Activated CD4-positive, CD25-positive, alpha-beta regulatory T cell treated with anti-CD3 and anti-CD28 coated beads, Interleukin-2, amount 50 U/mL, for 72 hours (primary cell): ENCODE measurements around the gene MIGA1.
"Not testable (repeated sequence)": the region's sequence is repeated elsewhere in the genome, so short reads cannot be mapped to it uniquely, and the experiment has no call there.

Experiments
- DNase-seq: peaks from one replicate; pipeline ENCODE4 v3.0.0; 2021

The MIGA1 gene

DNA sequence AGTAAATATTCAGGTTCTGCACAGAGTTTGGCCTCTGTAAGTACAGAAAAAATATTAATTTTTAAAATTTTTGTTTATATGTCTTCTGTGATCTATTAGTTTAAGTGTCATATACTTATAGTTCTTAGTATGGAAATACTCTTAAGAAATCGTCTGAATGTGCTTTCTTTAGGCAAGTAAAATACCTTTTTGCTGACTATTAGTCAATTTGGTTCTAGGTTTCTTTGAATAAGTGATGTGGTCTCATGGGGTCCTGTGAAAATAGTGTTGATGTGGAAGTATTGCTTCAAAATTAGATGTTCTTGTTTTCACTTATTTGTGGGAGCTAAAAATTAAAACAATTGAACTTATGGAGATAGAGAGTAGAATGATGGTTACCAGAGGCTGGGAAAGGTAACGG is 23.9 kb downstream of the MIGA1 start:
- no peak for DNase-seq

DNA sequence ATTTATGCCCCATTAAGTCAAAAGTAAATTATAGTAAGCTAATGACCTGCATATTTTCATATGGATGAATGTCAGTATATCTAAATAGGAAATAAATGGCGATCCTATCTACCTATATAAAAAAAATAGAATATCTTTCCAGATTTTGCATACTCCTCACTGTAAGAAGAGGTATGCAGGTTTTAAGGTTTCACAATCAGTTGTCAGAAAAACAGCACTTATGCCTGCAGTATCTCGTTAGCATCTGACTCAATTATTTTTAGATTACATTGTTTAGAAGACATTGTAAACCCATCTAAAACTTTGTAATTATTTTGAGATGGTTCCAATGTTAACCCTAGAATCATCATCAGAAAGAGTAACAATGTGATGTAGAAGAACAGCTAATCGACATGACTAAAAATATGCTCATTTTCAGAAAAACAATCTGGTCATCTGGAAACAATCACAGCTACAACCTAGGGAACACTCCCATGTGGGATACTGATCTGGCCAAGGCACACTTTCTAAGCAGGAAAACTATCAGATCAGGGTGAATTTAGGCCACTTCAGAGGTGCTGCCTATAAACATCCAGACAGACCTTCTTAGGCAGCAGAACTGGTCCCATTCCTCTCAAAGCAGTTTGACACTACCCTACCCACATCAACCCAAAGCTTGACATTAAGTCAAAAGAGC is 30.5 kb downstream of the MIGA1 start:
- not testable (repeated sequence) for DNase-seq

DNA sequence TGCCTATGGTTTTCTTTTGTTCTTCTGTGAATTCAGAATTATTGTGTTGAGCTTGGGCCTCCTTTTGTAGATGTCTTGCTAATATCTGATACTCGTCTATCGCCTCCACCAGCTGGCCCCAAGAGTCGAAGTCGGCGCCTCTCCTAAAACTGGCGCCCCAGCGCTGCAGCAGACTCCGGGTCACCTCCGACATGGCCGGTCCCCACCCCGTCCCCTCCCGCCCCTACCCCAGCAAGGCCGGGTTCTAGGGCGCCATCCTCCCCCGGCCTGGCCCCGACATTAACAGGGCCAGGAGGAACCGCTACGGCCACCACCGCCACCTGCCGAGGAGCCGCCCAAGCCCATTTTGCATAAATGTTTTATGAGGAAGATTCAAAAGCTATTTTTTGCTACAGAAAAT is 32.1 kb downstream of the MIGA1 start:
- not testable (repeated sequence) for DNase-seq

DNA sequence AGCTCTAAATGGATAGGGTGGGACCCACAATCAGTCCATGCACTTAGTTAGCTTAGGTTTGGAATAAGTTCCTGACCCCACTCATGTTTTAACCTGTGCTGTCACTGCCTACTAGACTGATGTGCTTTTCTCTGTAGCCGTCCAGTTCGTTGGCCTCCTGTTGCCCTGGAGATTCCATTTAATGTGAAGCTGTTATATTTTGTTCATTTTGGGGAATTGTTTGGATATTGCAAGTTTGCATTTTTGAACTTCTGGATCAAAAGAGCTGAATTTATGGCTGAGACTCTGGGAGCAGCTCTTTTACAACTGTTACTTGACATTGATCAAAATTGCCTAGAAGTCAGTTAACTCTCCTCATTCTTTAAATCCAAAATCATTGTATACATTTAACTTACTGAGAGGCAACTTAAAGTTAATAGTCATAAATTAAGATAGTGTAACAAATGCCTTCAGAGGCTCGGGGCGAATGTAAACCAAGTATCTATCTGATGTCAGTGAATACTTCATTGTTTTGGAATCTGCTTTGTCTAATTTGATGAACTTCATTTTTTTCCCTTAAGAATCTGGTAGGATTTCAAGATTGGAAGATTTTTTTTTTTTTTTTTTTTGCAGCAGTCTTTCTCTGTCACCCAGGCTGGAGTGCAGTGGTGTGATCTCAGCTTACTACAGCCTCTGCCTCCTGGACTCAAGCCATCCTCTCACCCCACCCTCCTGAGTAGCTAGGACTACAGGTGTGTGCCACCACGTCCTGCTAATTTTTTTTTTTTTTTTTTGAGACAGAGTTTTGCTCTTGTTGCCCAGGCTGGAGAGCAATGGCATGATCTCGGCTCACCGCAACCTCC is 38.1 kb downstream of the MIGA1 start:
- DNase-seq: no peak

DNA sequence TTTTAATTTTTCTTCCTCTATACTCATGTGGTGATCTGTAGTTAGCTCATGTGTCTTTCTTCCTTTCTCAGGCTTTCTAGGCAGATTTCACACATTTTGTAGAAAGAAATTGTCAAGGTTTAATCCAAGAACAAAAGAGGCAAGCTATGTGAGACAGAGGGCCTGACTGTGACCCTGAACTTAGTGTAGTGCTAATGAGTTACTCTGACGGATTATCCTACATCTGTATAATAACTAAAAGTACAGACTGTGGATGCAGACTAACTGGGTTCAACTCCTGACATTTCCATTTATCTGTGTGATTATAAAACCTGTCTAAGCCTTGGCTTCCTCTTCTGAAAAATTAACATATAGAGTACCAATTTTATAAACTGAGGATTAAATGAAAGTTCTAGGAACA is 40.7 kb downstream of the MIGA1 start:
- DNase-seq: no peak

DNA sequence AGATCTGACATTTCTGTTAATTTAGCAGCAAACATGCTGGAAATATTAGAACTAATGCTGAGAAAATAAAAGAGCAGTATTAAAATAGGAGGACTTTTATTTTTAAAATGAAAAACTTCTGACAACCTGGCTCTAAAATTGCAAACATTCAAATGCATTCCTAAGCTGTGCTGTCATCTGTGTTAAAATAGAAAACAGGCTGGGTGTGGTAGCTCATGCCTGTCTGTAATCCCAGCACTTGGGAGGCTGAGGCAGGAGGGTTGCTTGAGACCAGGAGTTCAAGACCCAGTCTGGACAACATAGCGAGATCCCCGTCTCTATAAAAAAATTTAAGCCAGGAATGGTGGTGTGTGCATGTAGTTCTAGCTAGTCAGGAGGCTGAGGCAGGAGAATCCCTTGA is 44.6 kb downstream of the MIGA1 start:
- DNase-seq: no peak

DNA sequence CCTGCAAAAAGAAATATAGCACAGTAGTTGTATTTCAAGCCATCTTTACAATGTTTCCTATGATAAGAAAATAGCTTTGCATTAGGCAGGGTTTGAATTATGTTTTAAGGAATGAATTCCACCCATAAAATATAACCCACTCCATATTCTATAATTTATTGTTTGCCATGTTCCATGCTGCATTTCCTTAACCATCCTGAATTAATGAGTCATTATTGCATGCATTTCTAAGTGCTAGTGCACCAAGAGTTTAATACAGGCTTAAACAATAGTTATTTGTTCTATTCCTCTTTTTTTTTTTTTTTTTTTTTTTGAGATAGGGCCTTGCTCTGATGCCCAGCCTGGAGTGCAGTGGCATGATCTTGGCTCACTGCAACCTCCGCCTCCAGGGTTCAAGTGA is 45.2 kb downstream of the MIGA1 start:
- no peak for DNase-seq

DNA sequence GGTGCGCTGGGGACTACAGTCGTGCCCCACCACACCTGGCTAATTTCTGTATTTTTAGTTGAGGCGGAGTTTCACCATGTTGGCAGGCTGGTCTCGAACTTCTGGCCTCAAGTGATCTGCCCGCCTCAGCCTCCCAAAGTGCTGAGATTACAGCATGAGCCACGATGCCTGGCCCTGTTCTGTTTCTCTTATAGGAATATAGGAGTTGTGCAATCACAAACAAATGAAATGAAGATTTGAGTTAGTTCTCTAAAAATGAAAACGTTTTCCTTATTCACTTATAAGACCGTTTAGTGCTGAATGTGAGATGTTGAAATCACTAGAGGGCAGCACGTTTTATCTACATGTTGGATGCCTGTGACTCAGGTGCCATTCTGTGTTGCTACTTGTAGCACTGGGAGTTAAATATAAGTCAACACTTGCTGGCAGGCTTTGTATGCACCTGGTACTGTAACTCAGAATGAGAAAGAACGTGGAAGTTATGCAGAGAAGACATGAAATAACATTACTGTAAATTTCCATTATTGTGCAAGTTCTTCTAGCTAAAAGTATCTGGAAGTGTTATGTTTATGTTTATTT is 45.8 kb downstream of the MIGA1 start:
- DNase-seq: no peak

DNA sequence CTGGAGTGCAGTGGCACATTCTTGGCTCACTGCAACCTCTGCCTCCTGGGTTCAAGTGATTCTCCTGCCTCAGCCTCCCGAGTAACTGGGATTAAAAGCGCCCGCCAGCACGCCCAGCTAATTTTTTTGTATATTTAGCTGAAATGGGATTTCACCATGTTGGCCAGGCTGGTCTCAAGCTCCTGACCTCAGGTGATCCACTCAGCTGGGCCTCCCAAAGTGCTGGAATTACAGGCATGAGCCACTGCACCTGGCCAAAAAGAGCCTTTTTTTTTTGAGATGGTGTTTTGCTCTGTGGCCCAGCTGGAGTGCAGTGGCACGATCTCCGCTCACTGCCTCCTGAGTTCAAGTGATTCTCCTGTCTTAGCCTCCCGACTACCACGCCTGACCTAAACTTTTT is 47.4 kb downstream of the MIGA1 start:
- not testable (repeated sequence) for DNase-seq

DNA sequence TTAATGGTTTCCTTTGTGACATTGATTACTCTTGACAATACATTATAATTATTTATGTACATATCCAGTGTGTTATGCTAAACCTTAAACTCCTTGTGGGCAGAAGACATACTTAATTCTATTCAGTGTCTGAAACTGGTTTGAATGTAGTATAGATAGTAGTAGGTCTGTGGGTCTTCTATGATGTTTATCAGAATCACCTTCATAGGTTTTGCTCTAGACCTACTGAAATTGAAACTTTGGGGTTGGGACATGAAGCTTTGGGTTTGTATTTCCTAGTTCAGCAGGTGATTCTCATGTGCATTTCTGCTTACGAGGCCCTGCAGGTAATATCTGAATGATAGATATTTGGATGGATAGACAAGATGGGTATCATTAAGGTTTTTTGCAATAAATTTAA is 48.6 kb downstream of the MIGA1 start:
- DNase-seq: no peak

DNA sequence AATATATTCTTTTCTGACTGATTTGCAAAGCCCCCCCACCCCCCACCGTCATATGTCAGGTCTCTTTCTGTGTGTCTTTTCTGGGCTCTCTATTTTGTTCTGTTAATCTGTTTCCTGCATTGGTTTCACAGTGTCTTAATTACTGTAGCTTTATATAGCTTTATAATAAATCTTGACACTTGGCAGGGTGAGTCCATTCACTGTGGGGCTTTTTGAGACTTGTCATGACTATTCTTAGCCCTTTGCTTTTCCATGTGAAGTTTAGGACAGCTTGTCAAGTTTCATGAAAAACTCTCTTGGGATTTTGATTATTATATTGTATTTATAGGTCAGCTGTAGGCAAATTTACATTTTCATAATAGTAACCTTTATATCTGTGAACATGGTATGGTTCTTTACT is 50.4 kb downstream of the MIGA1 start:
- DNase-seq: no peak

DNA sequence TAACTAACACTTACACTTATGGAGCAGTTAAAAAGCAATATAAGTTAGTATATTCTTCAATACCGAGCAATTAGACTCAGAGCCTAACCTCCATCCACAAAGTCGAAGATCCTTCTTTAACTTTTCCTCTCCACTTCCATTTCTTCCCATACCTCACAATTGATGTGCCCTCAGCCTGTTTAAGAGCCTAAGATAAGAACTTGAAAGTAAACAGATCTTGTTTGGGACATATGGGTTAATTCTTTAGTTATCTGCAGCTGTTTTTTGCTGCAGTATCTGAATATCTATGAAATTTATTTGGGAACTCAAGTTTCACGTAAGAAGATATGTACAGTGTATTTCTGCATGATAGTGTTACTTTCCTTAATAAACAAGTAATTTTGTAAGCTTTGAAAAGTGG is 51.5 kb downstream of the MIGA1 start:
- no peak for DNase-seq

DNA sequence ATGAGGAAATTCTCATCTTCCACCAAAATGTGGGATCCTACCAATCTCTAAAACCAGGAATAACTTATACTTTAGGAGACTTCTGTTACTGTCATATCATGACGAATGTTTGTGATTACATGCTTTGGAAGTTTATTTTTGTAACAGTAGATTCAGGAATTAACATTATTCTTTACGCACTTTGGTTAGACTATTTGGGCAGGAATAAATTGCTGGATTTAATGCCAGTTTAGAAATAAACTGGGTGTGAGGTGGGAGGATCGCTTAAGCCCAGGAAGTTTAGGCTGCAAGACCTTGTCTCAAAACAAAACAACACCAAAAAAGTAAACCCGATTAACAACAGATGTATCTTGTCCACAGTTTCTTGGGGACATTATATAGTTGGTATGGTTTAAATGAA is 52.1 kb downstream of the MIGA1 start:
- no peak for DNase-seq

DNA sequence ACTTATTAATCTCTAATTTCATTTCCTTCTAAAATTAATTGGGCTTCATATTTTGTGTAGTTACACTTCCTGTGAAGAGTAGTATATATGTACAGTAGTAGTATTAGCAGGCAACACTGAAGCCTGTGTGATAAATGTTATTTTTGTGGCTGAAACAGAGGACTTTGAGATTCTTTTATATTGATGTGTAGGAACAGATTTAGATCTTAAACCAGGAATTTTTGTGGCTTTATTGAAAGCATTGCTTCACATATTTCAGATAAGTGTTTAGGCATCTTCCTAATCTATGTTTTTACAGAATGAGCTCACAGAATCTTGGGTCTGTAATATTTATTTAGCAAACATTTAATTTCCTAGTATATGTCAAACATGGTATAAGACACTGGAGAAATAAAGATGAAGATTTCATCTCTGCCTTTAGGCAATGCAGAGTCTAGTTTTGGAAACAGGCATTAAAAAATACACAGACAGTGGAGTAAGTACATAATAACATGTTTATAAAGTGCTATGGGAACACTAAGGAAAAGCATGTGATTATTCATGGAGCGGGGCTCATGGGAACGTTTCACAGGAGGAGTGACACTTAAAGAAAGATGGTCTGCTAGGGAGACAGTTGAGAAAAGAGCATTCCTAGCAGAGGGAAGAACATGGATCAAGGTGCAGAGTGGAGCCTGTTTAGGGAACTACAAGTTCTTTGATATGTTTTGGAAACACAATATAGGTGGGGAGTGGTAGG is 52.7 kb downstream of the MIGA1 start:
- no peak for DNase-seq

DNA sequence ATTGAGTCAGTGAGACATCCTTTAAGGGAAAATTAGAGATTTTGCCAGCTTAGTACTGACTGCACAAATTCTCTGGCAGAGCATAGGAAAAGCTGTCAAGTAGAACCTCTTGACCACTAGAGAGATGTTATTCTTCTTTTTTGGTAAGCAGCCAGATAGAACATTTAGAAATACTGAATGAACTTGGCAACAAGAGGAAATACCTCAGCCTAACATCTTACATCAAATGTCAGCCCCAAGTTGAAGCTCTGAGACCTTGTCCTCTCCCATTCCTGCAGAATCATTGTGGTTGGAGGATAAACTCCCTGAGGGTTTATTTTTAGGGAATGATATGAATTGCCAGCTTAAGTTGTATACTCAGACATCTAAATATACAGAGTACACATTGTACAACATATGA is 53.5 kb downstream of the MIGA1 start:
- no peak for DNase-seq

DNA sequence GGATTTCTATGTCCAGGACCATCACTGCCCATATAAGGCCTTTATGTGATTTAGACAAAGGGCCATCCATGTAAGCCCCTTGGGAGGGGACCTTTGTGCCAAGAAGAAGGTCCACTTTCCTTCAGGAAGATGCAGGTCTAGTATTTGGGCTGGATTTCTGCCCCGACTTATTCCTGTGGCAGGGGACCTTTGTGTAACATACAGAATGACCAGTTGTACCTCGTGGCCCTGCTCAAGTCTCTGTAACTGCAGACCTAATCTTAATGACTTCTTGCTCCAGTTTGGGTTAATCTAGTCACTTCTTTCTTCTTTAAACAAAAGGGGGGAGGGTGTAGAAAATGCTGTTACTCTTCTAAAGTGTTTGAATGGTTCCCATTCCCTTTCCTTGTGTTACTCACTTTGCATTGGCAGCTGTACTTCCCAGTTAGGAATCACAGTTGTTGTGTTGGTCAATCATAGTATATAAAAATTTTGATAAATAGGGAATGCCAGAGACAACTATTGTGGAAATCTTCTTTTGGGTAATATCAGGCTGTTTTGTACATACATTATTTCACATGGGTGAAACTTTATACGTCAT is 54.2 kb downstream of the MIGA1 start:
- DNase-seq: no peak

DNA sequence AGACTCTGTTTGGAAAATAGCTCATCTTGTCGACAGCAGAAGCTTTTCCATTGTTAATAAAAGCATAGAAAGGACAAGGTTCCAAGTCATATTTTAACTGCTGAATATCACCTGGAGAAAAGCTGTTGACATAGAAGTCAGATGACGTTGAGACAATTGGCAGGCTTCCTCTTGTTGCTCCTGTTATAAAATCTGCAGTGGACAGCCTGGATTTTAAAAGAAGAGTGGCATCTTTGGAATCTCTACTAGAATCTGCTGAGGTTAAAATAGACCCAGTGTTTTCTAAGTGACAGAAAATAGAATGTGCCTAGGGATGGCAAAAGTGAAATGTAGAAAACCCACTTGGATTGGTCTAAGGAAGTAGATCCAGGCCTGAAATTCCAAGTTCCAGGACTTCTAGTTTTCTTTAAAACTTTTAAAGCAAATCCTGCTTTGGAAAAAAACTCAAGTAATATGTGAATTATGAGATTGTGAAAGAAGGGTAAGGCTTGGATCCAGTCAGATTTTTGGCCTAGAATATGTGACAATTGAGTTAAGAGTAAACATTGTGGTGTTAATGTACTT is 55.4 kb downstream of the MIGA1 start:
- no peak for DNase-seq

DNA sequence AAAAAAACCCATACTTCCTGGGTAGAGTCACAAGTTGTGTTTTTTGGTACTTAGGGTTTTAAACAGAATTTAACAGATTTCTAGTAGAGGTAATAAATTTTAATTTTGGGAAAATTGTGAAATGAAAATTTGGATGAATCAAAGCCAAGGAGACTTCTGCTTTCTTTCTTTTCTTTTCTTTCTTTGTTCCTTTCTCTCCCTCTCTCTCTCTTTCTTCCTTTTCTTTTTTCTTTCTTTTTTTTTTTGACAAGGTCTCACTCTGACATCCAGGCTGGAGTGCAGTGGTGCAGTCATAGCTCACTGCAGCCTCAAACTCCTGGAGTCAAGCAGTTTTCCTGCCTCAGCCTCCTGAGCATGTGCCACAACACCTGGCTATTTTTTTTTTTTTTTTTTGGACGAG is 62.1 kb downstream of the MIGA1 start:
- no peak for DNase-seq

DNA sequence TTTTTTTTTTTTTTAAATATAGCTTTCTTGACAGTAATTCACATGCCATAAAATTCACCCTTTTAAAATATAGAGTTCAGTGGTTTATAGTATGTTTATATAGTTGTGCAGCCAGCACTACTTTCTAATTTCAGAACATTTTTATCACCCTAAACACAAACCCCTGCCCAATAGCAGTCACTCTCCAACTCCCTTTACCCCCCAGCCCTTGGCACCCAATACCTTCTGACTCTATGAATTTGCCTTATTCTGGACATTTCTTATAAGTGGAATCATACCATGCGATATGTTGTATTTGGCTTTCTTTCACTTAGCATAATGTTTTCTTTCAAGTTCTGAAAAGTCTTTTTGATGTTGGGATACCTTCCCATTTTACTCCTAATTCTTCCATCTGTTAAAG is 66.5 kb downstream of the MIGA1 start:
- DNase-seq: no peak

DNA sequence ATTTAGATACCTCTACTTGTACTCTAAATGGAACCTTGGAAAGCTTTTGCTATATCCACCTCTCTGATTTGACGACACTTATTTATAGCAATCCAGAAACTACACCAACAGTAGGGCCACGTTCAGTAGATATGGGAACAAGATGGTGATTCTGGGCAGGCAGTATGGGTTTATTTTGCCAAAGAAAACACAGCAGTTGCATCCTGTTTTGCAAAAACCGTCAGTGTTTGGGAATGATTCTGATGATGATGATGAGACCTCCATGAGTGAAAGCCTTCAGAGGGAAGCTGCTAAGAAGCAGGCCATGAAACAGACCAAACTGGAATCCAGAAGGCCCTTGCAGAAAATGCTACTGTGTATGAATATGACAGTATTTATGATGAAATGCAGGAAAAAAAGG is 67.5 kb downstream of the MIGA1 start:
- no peak for DNase-seq

DNA sequence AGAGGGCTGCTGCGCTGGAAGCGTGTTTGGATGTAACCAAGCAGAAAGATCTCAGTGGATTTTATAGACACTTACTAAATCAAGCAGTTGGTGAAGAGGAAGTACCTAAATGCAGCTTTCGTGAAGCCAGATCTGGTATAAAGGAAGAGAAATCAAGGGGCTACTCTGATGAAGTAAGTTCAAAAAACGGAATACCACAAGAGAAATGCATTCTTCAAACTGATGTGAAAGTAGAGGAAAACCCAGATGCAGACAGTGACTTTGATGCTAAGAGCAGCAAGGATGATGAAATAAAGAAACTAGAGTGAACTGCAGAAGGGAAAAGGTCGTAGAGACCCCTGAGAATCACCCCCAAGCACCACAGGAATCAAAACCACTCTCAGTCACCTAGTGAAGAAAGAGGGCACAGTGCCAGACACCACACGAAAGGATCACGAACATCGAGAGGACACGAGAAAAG is 68.2 kb downstream of the MIGA1 start:
- no peak for DNase-seq

DNA sequence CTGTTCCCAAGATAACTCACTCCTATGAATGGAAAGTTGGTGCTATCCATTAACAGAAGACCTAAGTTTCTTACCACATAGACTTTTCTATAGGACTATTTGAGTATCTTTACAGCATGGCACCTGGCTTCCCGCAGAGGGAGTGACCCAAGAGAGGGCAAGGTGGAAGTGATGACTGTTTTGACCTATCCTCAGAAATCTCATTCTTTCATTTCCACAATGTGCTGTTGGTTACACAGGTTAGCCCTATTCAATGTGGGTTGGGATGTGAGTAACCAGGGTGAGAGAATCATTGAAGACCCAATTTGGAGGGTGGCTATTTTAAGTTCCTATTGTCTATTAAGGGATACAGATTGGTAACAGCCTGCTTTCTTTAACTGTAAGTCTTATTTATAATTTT is 70.6 kb downstream of the MIGA1 start:
- no peak for DNase-seq

DNA sequence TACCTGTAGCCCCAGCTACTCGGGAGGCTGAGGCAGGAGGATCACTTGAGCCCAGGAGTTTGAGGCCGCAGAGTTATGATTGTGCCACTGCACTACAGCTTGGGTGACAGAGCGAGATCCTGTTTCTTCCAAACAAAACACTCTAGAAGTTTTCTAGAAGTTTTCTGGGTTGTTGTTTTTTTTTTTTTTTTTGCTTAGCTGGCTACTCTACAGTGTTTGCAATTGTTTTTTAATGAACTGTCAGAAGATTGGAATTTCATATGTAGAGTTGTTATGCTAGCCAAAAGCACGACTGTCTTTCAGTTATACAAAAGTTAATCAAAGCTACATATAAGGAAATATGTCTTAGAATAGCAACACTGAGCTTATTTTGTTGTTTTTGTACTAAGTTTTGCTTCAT is 78.1 kb downstream of the MIGA1 start:
- no peak for DNase-seq
